HG02610 (cell line): ENCODE measurements around the gene SETBP1.
"Not testable (repeated sequence)": the region's sequence is repeated elsewhere in the genome, so short reads cannot be mapped to it uniquely, and the experiment has no call there.

ENCODE experiments used
- ATAC-seq: cut with Tn5 transposase; IDR thresholded peaks from one replicate; pipeline ENCODE4 v1.9.1; 2021; ENCODE audit warnings: mild to moderate bottlenecking, moderate library complexity; ENCODE audit not compliant: unreplicated experiment

Gene SETBP1

DNA sequence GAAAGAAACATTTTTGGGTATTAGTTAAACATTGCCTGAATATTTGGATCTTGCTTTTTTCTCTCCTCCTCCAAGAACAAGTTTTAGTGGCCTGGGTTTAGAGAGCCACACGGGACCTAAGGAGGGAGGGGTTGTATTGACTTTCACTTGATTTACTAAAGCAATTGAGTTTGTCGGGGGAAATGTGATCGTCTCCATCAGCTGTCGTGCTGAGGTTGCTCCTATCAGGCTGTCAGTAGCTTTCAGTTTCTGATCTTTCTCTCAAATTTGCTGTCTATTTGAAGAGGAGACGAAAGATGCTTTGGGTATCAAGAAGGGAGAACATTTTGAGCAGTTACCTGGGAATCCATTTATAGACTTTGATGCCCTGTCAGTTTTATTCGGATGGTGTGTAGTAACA lies 106.0 kb downstream of the SETBP1 start:
- peak; percentile 69 for ATAC-seq

DNA sequence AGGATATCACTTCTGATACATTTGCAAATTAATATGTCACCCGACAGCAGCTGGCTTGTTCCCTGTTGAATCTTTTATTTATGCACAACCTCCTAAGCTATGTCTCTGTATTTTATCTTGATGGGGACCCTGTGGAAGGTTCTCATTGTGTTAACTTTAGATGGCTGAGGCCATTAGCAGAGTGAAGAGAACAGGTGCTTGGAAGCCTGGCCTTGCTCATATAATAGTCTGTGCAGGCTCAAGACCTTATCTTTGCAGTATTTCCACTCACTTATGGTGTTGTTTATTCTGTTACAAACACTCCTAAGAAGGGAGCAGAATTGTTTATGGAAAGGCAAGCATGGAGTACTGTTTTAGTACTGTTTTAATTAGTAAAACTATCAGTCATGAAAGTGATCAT lies 107.6 kb downstream of the SETBP1 start:
- ATAC-seq = no peak

DNA sequence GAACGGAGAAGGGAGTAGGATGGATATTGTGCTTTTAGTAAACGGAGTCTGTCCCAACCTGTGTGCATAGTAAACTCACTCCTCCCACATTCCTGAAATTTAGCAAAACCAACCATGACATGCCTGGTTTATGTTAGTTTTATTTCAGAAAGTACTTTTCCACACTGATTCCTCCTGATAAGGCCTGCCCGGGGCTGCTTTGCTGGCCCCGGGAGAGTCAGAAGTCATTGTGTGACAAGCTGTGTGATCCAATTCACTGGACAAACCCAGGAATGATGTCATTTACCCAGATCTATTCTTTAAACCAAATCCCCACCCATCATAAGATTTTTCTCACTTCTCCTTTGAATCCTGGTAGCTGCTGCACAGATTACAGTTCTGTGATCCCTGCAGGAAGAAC lies 109.0 kb downstream of the SETBP1 start:
- ATAC-seq = no peak

- no peak for ATAC-seq
Observed at GRCh38 chr18:44790860-44791259, 110.2 kb downstream of the SETBP1 start.

DNA sequence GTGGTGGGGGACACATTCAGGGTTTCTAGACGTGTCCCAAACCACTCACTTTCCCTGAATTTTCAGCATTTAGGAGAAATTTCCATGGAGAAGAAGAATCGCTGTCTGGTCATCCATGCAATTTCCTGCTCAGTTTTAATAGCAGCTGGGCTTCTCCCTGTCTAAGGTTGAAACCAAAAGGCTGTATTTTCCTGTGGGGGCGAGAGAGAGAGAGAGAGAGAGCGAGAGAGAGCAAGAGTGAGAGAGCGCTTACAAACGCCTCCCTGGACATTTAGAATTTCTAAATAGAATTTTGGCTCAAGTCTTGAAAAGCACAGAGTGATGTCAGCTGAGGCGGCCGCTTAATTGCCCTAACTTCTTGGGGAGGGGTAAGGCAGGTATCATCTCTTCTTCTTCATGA lies 110.8 kb downstream of the SETBP1 start:
- ATAC-seq = no peak

DNA sequence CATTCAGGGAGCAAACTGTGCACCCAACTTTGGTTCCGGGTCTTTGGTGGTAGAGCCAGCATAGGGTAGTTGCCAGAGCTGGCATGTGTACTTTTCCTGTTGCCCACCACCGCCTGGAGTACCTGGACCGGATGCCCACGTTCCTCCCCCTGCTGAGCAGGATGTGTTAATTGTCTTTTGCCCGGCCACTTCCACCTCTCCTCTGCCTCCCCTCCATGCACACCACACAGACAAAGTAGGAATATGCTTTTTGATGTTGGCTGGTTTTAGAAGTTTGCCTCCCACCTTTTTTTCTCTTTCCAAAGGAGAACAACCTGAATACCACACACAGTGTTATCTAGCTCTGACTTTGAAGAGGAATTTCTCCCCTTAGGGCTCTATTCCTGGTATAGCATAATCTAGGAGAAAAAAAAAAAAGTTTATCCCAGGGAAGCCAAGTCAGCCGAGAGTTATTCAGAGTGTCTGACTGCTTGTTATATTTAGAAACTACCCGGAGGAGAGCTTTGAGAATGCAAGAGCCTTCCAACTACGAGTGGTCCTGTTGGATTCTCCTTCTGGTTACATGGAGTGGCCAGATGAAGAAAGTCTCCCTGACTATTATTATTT lies 111.9 kb downstream of the SETBP1 start:
- ATAC-seq = no peak

DNA sequence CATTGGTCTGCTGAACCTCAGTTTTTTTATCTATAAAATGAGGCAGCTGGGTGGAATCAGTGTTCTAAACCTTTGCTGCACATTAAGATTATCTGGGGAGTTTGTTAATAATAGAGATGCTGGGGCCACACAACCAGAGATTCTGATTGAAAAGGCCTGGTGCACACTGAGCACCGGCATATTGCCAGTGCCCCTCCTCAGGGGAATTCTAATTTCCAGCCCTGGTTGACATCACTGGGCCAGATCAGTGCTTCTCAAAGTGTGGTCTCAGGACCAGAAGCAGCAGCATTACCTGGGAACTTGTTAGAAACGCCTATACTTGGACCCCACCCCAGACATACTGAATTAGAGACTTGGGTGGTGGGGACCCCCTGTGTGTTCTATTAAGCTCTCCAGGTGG lies 112.5 kb downstream of the SETBP1 start:
- ATAC-seq = no peak

GRCh38 chr18:44793685-44794084 lies 113.0 kb downstream of the SETBP1 start:
- no peak for ATAC-seq

- ATAC-seq = no peak
Observed at GRCh38 chr18:44795241-44795640, 114.6 kb downstream of the SETBP1 start.

DNA sequence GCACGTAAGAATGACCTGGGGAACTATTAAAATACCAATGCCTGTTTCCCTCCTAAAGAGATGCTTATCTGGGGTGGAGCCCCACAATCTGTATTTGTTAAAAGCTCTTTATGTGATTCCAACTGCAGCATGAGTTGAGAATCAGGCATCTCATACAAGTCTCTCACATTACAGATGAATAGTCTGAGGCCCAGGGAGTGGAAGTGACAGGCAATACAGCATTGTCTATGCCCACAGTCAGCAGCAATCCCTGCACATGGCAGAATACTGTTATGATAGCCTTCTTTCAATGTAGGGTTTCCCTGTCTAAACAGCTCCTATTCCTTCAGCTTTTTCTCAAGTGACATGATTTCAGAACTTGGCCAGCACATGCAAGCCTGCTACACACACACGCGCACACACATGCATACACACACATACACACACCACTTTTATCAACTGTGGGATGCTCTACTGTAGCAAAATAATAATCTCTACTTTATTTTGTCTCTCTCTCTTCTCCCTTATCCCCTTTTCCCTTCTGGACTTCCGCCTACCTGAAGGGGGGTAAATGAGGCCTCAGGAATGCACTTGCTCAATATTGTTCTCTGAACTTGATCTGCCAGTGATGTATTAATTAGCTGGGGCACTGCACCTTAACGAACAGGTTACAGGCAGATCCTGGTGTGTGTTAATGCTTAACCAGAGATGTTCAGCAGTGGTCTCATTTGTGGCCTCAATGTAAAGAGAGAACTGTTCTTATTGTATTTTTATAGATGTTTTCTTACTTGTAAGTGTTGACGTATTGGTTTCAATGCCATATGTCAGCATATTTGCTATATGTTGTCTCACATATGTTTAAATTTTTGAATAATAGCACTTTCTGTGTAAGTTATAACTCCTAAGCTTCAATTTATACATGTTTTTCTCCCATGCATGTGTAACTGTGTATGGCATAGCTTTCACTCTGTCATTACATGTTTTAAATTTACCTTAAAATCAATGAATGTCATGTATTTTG lies 116.0 kb downstream of the SETBP1 start:
- no peak for ATAC-seq

- no peak for ATAC-seq
Observed at GRCh38 chr18:44798433-44799048, 117.9 kb downstream of the SETBP1 start.

- ATAC-seq = peak; percentile 71
Observed at GRCh38 chr18:44799382-44799906, 118.8 kb downstream of the SETBP1 start.

DNA sequence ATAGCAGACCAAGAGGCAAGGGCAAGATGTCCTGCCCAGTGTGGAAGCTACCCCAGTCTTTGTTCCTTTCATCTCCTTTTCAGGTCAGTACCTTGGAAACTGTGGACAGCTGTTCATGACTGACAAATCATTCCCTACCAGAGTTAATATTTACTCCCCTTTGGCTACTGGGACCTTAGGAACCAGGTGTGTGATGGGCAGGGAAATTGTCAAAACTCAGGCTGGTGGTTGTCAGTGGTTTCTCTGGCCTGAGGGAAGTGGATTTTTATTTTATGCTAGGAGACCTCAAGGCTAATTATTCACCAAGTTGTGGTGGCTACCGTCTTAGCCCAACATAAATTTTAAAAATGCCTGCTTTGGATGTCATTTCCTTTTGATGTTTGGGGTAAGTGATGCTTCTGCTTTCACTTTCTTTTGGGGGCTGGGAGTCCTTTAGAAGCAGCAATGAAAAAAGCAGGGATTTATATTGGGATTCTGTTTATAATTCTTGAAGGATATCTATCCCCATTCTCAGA lies 119.3 kb downstream of the SETBP1 start:
- peak; percentile 40 for ATAC-seq

DNA sequence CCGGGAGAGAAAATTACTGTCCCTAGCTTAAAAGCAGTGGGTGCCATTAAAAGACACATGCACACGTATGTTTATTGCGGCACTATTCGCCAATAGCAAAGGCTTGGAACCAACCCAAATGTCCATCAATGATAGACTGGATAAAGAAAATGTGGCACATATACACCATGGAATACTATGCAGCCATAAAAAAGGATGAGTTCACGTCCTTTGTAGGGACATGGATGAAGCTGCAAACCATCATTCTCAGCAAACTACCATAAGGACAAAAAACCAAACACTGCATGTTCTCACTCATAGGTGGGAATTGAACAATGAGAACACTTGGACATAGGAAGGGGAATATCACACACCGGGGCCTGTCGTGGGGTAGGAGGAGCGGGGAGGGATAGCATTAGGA lies 120.1 kb downstream of the SETBP1 start:
- ATAC-seq = not testable (repeated sequence)

DNA sequence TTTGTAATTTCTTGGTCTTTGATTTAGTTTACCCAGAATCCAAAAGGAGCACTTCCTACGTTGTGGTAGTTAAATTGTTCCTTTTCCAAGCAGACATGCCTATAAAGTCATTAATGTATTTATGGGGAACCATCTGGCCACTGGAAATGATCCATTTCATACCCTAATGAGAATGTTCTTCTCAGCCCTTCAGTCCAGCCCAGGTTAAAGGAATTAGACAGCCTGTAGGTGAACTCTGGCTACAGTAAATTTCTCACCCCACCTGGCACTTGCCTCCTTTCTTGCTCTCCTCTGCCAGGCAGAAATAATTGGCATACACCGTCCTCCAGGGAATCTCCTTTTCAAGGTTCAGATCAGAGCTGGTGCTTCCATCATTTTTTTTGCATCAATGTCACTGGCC lies 121.1 kb downstream of the SETBP1 start:
- ATAC-seq = no peak

- no peak for ATAC-seq
Observed at GRCh38 chr18:44802508-44802907, 121.8 kb downstream of the SETBP1 start.

DNA sequence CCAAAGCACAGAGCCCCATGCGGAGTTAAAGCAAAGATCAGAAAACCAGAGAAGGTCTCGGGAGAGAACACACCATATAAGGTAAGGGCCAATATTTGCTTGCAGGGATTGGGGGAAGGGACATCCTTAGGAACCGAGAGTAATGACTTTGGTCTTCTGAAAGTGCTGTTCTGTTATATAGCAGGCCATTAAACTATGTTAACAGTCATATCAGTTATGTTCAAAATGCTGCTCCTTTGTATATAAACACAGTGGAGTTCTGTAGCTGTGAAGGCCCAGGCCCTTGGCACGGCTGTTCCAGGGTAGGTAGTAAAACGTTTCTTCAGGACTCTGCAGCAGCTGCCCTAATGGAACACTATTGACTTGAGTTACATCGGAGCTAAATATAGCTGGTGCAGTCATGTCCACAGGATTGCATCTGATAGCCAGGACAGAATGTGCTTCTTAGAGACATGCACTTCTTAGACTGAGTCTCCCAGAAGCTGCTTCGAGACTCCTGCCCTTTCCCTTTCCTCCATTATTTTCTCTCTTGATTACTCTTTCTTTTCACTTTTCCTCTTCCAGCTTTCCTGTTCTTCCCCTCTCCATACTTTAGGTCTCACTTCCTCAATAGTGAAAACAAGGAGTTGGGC lies 122.4 kb downstream of the SETBP1 start:
- no peak for ATAC-seq

DNA sequence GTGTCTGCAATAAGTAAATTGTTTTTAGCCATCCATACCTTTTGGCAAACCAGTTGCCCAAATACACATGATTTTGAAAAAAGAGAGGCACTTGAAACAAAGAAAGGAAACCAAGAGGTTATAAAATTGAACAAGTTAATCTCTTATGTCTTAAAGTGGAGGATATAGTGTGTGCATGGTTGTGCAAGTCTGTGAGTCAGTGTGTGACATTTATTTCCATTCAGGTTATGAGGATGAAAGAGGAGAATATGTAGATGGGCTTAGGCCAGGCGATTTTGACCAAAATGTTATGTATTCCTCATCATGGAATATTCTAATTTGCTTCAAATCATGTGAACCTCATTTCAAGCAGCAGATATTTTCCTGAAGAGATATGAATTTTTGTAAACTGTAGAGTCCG lies 123.3 kb downstream of the SETBP1 start:
- ATAC-seq = no peak

- ATAC-seq = no peak
Observed at GRCh38 chr18:44805176-44805575, 124.5 kb downstream of the SETBP1 start.

GRCh38 chr18:44805643-44806042 lies 125.0 kb downstream of the SETBP1 start:
- no peak for ATAC-seq

- no peak for ATAC-seq
Observed at GRCh38 chr18:44807766-44808165, 127.1 kb downstream of the SETBP1 start.
